ENCODE results near the gene KDM4C.

KDM4C gene

DNA sequence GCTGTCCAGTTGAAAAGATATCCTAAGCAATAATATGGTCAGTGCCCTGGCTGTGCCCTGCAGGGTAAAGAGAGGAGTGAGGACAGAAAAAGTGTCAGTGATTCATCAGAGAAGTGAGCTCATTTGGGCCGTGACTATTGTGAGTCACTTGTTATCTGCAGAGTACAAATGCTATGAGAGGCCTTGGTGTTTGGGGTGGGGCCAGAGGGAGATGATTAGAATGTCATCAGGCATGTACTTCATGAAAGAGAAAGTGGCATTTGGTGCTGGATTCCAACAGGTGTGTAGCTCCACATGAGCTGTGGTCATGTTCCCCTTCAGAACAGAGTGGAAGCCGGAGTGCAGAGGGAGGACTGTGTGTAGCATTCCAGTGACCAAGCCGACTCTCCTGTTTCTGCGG is 174.1 kb downstream of the KDM4C start:
- TF ChIP-seq CTCF (IDR thresholded peaks at IDR 0.05; ENCODE audit: extremely low read depth, missing control alignments): no peak
- no peak for DNase-seq (ENCODE audit: low spot score)

- no peak for DNase-seq (ENCODE audit: low spot score)
These were observed 178.3 kb downstream of the KDM4C start for GRCh38 chr9:6936103-6936502.

DNA sequence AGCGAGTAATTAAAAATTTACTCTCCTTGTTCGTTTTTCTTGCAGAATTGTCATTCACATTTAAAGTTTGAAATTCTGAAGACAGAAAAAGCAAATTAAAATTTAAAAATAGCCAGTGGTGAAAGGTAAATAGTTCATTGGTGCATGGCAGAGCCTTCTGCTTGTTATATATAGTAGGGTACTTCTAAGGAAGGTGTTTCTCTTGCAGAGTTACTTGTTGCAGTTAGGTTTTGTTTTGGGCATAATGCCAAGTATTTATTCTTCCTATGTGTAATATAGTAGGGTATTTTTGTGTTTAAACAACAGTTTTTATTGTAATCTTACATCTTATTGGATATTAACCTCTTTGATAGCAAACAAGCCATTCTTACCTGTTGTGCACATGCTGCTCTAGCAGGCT is 179.4 kb downstream of the KDM4C start:
- no peak for DNase-seq (ENCODE audit: low spot score)
- TF ChIP-seq CTCF (IDR thresholded peaks at IDR 0.05; ENCODE audit: extremely low read depth, missing control alignments): no peak

More at GRCh38 chr9:6936103-6936502, 178.3 kb downstream of the KDM4C start:
- no peak for TF ChIP-seq CTCF (IDR thresholded peaks at IDR 0.05; ENCODE audit: extremely low read depth, missing control alignments)

GRCh38 chr9:6938447-6938846 is 180.7 kb downstream of the KDM4C start:
- DNase-seq (ENCODE audit: low spot score): no peak
- TF ChIP-seq CTCF (IDR thresholded peaks at IDR 0.05; ENCODE audit: extremely low read depth, missing control alignments): no peak

GRCh38 chr9:6938873-6939272 is 181.1 kb downstream of the KDM4C start:
- no peak for DNase-seq (ENCODE audit: low spot score)
- TF ChIP-seq CTCF (IDR thresholded peaks at IDR 0.05; ENCODE audit: extremely low read depth, missing control alignments): no peak

DNA sequence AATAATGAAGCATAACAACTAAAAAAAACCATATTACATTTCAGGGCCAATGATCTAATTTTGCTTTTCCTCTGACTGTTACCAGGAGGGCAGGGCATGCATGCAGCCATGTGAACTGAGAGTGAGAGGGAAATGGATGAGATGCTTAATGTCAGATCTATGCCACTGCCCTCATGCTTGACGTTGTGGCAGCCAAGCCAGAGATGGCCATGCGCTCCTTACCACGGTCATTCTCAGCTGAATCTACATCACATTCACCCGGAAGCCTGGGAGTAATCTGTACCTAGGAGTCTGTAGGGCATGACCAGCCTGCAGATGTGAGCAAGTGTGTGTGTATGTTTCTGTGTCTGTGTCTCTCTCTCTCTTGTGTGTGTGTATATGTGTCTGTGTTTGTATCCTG is 183.7 kb downstream of the KDM4C start:
- TF ChIP-seq CTCF (IDR thresholded peaks at IDR 0.05; ENCODE audit: extremely low read depth, missing control alignments): no peak
- DNase-seq (ENCODE audit: low spot score): no peak

DNA sequence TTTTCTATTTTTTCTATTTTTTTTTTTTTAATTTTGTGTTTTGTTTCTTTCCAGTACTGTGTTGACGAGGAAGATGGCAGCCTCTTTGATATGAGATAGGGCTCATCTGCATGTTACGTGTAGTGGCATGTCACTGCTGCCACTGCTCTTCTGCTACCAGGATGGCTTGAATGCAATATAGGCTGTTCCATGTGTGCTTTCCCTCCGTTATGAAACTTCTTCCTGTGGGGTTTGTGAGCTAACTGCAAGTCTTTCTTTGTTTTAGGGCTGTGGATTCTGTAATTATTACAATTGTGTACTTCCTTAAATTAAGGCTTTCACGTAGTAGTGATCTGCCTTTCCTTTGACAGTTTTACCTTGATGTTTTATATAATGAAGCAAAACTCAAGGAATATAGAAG is 184.6 kb downstream of the KDM4C start:
- DNase-seq (ENCODE audit: low spot score): no peak
- no peak for TF ChIP-seq CTCF (IDR thresholded peaks at IDR 0.05; ENCODE audit: extremely low read depth, missing control alignments)

Measured in GM20000 (cell line).